MM.1S (cell line): ENCODE results near the gene AFP.

Source experiments
- DNase-seq: peaks from one replicate; pipeline ENCODE4 v3.0.0-alpha.2; 2015
- H2AFZ ChIP-seq: fragments of 300-600 bp; sonication (generic); 2 replicates; pipeline ENCODE4 v1.6.0; 2016; ENCODE audit warnings: antibody characterized with exemption, low read length
- H3F3A ChIP-seq: fragments of 300-600 bp; sonication (generic); 2 replicates; pipeline ENCODE4 v1.6.1; 2016; ENCODE audit warnings: mild to moderate bottlenecking, antibody characterized with exemption, low read length, moderate library complexity, mixed read lengths; ENCODE audit not compliant: insufficient read depth
- H3K27ac ChIP-seq: fragments of 300-600 bp; sonication (generic); 2 replicates; pipeline ENCODE4 v1.5.1; 2016; ENCODE audit warnings: mild to moderate bottlenecking, low read length
- H3K27me3 ChIP-seq: fragments of 300-600 bp; sonication (generic); replicated peaks from 2 replicates; pipeline ENCODE4 v1.6.0; 2016; ENCODE audit warnings: low read length; ENCODE audit not compliant: insufficient read depth
- H3K36me3 ChIP-seq: fragments of 300-600 bp; sonication (generic); replicated peaks from 2 replicates; pipeline ENCODE4 v1.6.1; 2016; ENCODE audit warnings: mild to moderate bottlenecking, low read length, mixed read lengths; ENCODE audit not compliant: insufficient read depth
- H3K4me1 ChIP-seq: fragments of 300-600 bp; sonication (generic); 2 replicates; pipeline ENCODE4 v1.6.1; 2016; ENCODE audit warnings: low read length, mixed read lengths
- H3K4me2 ChIP-seq: fragments of 300-600 bp; sonication (generic); 2 replicates; pipeline ENCODE4 v1.6.0; 2016; ENCODE audit warnings: low read depth, low read length
- H3K4me3 ChIP-seq: fragments of 300-600 bp; sonication (generic); 2 replicates; pipeline ENCODE4 v1.5.1; 2016; ENCODE audit warnings: low read length, mixed read lengths
- H3K79me2 ChIP-seq: fragments of 300-600 bp; sonication (generic); 2 replicates; pipeline ENCODE4 v1.6.1; 2016; ENCODE audit warnings: mixed run types, low read length, mixed read lengths
- H3K9ac ChIP-seq: fragments of 300-600 bp; sonication (generic); 2 replicates; pipeline ENCODE4 v1.6.1; 2016; ENCODE audit warnings: low read length, mixed read lengths
- H3K9me2 ChIP-seq: fragments of 300-600 bp; sonication (generic); replicated peaks from 2 replicates; pipeline ENCODE4 v1.6.1; 2016; ENCODE audit warnings: mild to moderate bottlenecking, low read length, mixed read lengths; ENCODE audit not compliant: insufficient read depth
- H3K9me3 ChIP-seq: fragments of 300-600 bp; sonication (generic); replicated peaks from 2 replicates; pipeline ENCODE4 v1.6.1; 2016; ENCODE audit warnings: mild to moderate bottlenecking, low read length, mixed read lengths; ENCODE audit not compliant: insufficient read depth
- H4K20me1 ChIP-seq: fragments of 300-600 bp; sonication (generic); 2 replicates; pipeline ENCODE4 v1.6.1; 2016; ENCODE audit warnings: mild to moderate bottlenecking, low read length, moderate library complexity, mixed read lengths; ENCODE audit not compliant: insufficient read depth
- CTCF ChIP-seq: fragments of 300-600 bp; sonication (generic); IDR thresholded peaks from 2 replicates; pipeline ENCODE4 v1.5.1; 2016; ENCODE audit warnings: antibody characterized with exemption, low read length, mixed read lengths
- EZH2 ChIP-seq: fragments of 300-600 bp; sonication (generic); optimal IDR thresholded peaks from 2 replicates; pipeline ENCODE3; 2017; ENCODE audit warnings: low read depth, mild to moderate bottlenecking, antibody characterized with exemption, low read length, mixed read lengths
- EZH2phosphoT487 ChIP-seq: fragments of 300-600 bp; sonication (generic); IDR thresholded peaks from 2 replicates; pipeline ENCODE4 v1.6.1; 2018; ENCODE audit warnings: antibody characterized with exemption, low read length

The AFP gene

GRCh38 chr4:73505567-73505966 lies 69.5 kb downstream of the AFP start:
- no peak for DNase-seq
- H3K4me2 ChIP-seq, result no peak overlapping the region

More at GRCh38 chr4:73505567-73505966, 69.5 kb downstream of the AFP start:
- Histone ChIP-seq H3K79me2 (no peaks in the 10 kb centered on the region), H3F3A (no peaks in the 10 kb centered on the region), H3K27ac (no peak overlapping the region), H3K9me3 (no peaks in the 10 kb centered on the region), H3K27me3 (no peaks in the 10 kb centered on the region), H3K4me3 (no peak overlapping the region), H3K4me1 (0 out of 2 replicates have a peak, but pooled peaks cover 3% of the 10 kb centered on the region), H3K9me2 (no peaks in the 10 kb centered on the region), H2AFZ (no peak overlapping the region), H4K20me1 (no peaks in the 10 kb centered on the region), H3K36me3 (no peaks in the 10 kb centered on the region), H3K9ac (no peak overlapping the region)
- TF ChIP-seq EZH2phosphoT487 (no peak), CTCF (no peak), EZH2 (no peak)
